HL-60 (cell line): ENCODE data around the gene FAM169A.

Experiments used
- DNase-seq, 2 experiments: peaks; one replicate each; pipeline ENCODE4 v3.0.0-alpha.2; 2010 to 2020; ENCODE audit warnings: low read depth in 1 of 2, low spot score in 1 of 2
- H3K27ac ChIP-seq: fragments of 250-450 bp; sonication (Bioruptor Pico); replicated peaks from 2 replicates; pipeline ENCODE4 v1.5.1; 2020; ENCODE audit warnings: mild to moderate bottlenecking, moderate library complexity
- H3K27me3 ChIP-seq: fragments of 250-450 bp; sonication (Bioruptor Pico); 2 replicates; pipeline ENCODE4 v1.5.1; 2021; ENCODE audit warnings: mild to moderate bottlenecking, moderate library complexity; ENCODE audit not compliant: insufficient read depth, poor library complexity, severe bottlenecking
- H3K4me3 ChIP-seq: replicated peaks from 2 replicates; pipeline ENCODE4 v1.5.1; 2011; ENCODE audit warnings: mild to moderate bottlenecking, control low read depth, low read length; ENCODE audit not compliant: insufficient read depth
- CTCF ChIP-seq: IDR thresholded peaks from one replicate; pipeline ENCODE4 v1.5.1; 2011; ENCODE audit warnings: low read length, control low read depth, inconsistent platforms; ENCODE audit not compliant: insufficient read depth
- GABPA ChIP-seq: IDR thresholded peaks from 2 replicates; pipeline ENCODE4 v1.6.1; 2012; ENCODE audit warnings: low read depth
- POLR2AphosphoS5 ChIP-seq: IDR thresholded peaks from 2 replicates; pipeline ENCODE4 v1.6.1; 2012; ENCODE audit warnings: low read depth
- REST ChIP-seq: IDR thresholded peaks from 2 replicates; pipeline ENCODE4 v1.6.1; 2012; ENCODE audit warnings: low read depth; ENCODE audit not compliant: insufficient replicate concordance
- SPI1 ChIP-seq: IDR thresholded peaks from 2 replicates; pipeline ENCODE4 v1.6.1; 2012; ENCODE audit warnings: low read depth, mild to moderate bottlenecking, borderline replicate concordance

FAM169A gene

GRCh38 chr5:74903165-74903787, 37.1 kb upstream of the FAM169A start:
- H3K27me3 ChIP-seq: no peaks in the 10 kb centered on the region
- DNase-seq: no peak
- H3K4me3 ChIP-seq: no peak overlapping the region
- TF ChIP-seq REST (no peak), SPI1 (no peak), CTCF (no peak), POLR2AphosphoS5 (no peak), GABPA (no peak)
- no peak overlapping the region for H3K27ac ChIP-seq

GRCh38 chr5:74897049-74897448, 30.9 kb upstream of the FAM169A start:
- no peak for TF ChIP-seq SPI1
- TF ChIP-seq CTCF: no peak
- TF ChIP-seq REST: no peak
- TF ChIP-seq POLR2AphosphoS5: no peak
- TF ChIP-seq GABPA: no peak

GRCh38 chr5:74895906-74896305, 29.7 kb upstream of the FAM169A start:
- DNase-seq: no peak
- Histone ChIP-seq H3K27me3 (no peaks in the 10 kb centered on the region), H3K27ac (no peak overlapping the region), H3K4me3 (no peak overlapping the region)
- TF ChIP-seq REST (no peak), CTCF (no peak), GABPA (no peak), SPI1 (no peak), POLR2AphosphoS5 (no peak)

More at GRCh38 chr5:74897049-74897448, 30.9 kb upstream of the FAM169A start:
- H3K27ac ChIP-seq: no peak overlapping the region
- H3K27me3 ChIP-seq: no peaks in the 10 kb centered on the region
- H3K4me3 ChIP-seq: no peak overlapping the region
- DNase-seq: no peak
